22Rv1 (cell line): ENCODE measurements around the gene SLC9A9.

Source experiments
- ZFX ChIP-seq: fragments of 450-650 bp; IDR thresholded peaks from 2 replicates; pipeline ENCODE4 v1.6.1; 2017; ENCODE audit warnings: antibody characterized with exemption, borderline replicate concordance
- TF ChIP-seq, protein P1 (sequence below): fragments of 450-650 bp; IDR thresholded peaks from 2 replicates; pipeline ENCODE4 v1.5.1; 2017; ENCODE audit warnings: mild to moderate bottlenecking

DNA sequence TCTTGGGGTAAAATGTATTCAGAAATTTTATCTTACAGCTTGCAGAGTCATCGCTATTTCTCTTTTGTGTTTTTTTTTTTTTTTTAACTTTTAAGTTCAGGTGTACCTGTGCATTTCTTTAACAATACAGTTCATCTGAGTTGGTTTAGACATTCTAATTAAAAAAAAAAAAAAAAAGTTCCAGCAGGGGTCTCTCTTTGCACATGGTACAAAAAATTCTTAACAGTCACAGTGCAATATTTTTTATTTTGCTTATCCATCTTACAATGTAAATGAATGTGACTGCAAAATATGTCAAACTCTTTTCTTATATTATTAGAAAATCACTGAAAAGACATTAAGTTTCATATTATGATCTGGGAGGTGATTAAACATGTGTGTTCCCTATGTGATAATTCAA lies 47.5 kb upstream of the SLC9A9 start:
- TF ChIP-seq, protein P1, sequence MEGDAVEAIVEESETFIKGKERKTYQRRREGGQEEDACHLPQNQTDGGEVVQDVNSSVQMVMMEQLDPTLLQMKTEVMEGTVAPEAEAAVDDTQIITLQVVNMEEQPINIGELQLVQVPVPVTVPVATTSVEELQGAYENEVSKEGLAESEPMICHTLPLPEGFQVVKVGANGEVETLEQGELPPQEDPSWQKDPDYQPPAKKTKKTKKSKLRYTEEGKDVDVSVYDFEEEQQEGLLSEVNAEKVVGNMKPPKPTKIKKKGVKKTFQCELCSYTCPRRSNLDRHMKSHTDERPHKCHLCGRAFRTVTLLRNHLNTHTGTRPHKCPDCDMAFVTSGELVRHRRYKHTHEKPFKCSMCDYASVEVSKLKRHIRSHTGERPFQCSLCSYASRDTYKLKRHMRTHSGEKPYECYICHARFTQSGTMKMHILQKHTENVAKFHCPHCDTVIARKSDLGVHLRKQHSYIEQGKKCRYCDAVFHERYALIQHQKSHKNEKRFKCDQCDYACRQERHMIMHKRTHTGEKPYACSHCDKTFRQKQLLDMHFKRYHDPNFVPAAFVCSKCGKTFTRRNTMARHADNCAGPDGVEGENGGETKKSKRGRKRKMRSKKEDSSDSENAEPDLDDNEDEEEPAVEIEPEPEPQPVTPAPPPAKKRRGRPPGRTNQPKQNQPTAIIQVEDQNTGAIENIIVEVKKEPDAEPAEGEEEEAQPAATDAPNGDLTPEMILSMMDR, result peak; percentile 58
- TF ChIP-seq ZFX, result no peak
